KMS-11 (cell line): ENCODE data around the gene FLT3.
"Not testable (repeated sequence)": the region's sequence is repeated elsewhere in the genome, so short reads cannot be mapped to it uniquely, and the experiment has no call there.

Experiments used
- H2AFZ ChIP-seq: fragments of 200-600 bp; sonication (generic); 2 replicates; pipeline ENCODE4 v1.6.1; 2016; ENCODE audit warnings: antibody characterized with exemption, mixed run types, low read depth
- H3K27ac ChIP-seq: fragments of 200-600 bp; sonication (generic); 2 replicates; pipeline ENCODE4 v1.6.1; 2016; ENCODE audit warnings: mild to moderate bottlenecking, mixed run types
- H3K27me3 ChIP-seq: fragments of 200-600 bp; sonication (generic); 2 replicates; pipeline ENCODE4 v1.6.1; 2017; ENCODE audit warnings: mild to moderate bottlenecking, low read depth, mixed run types, moderate library complexity; ENCODE audit not compliant: insufficient read depth
- H3K36me3 ChIP-seq: fragments of 200-600 bp; sonication (generic); 2 replicates; pipeline ENCODE4 v1.6.1; 2017; ENCODE audit warnings: mild to moderate bottlenecking, mixed run types; ENCODE audit not compliant: insufficient read depth
- H3K4me1 ChIP-seq: fragments of 200-600 bp; sonication (generic); 2 replicates; pipeline ENCODE4 v1.6.1; 2016; ENCODE audit warnings: mild to moderate bottlenecking, low read depth, mixed run types; ENCODE audit not compliant: poor library complexity, severe bottlenecking
- H3K4me2 ChIP-seq: fragments of 200-600 bp; sonication (generic); 2 replicates; pipeline ENCODE4 v1.7.0; 2016; ENCODE audit warnings: mild to moderate bottlenecking, mixed run types
- H3K4me3 ChIP-seq: fragments of 200-600 bp; sonication (generic); IDR thresholded peaks from 2 replicates; pipeline ENCODE4 v1.6.1; 2017; ENCODE audit warnings: low read depth, low read length, mixed read lengths; ENCODE audit not compliant: insufficient read depth
- H3K79me2 ChIP-seq: fragments of 200-600 bp; sonication (generic); 2 replicates; pipeline ENCODE4 v1.6.1; 2016; ENCODE audit warnings: low read depth, mixed run types; ENCODE audit not compliant: insufficient read depth
- H3K9ac ChIP-seq: fragments of 200-600 bp; sonication (generic); 2 replicates; pipeline ENCODE4 v1.6.1; 2016; ENCODE audit warnings: mild to moderate bottlenecking, mixed run types
- H4K20me1 ChIP-seq: fragments of 200-600 bp; sonication (generic); 2 replicates; pipeline ENCODE4 v1.6.1; 2016; ENCODE audit warnings: mild to moderate bottlenecking, mixed run types; ENCODE audit not compliant: insufficient read depth
- CTCF ChIP-seq: fragments of 200-600 bp; sonication (generic); conservative IDR thresholded peaks from 2 replicates; pipeline ENCODE4 v1.6.1; 2017; ENCODE audit warnings: low read depth, mild to moderate bottlenecking, antibody characterized with exemption, low read length, moderate library complexity, mixed read lengths

The FLT3 gene

GRCh38 chr13:28097503-28097902 lies 2.9 kb downstream of the FLT3 start:
- no peaks in the 10 kb centered on the region for H4K20me1 ChIP-seq
- no peak for TF ChIP-seq CTCF
- no peak overlapping the region for H2AFZ ChIP-seq
- no peaks in the 10 kb centered on the region for H3K27me3 ChIP-seq
- no peak overlapping the region for H3K4me2 ChIP-seq
- no peak overlapping the region for H3K4me3 ChIP-seq
- H3K36me3 ChIP-seq: no peaks in the 10 kb centered on the region
- H3K4me1 ChIP-seq: no peaks in the 10 kb centered on the region
- H3K9ac ChIP-seq: no peak overlapping the region
- no peaks in the 10 kb centered on the region for H3K79me2 ChIP-seq
- no peak overlapping the region for H3K27ac ChIP-seq

- no peak overlapping the region for H3K27ac ChIP-seq
- no peak overlapping the region for H3K4me2 ChIP-seq
- TF ChIP-seq CTCF: no peak
- no peaks in the 10 kb centered on the region for H3K4me1 ChIP-seq
- no peaks in the 10 kb centered on the region for H3K27me3 ChIP-seq
- H2AFZ ChIP-seq: no peak overlapping the region
- H4K20me1 ChIP-seq: no peaks in the 10 kb centered on the region
- H3K79me2 ChIP-seq: no peaks in the 10 kb centered on the region
- H3K9ac ChIP-seq: no peak overlapping the region
- H3K36me3 ChIP-seq: no peaks in the 10 kb centered on the region
- H3K4me3 ChIP-seq: no peak overlapping the region
Observed at GRCh38 chr13:28094306-28094705, 6.1 kb downstream of the FLT3 start.

- TF ChIP-seq CTCF: no peak
- no peaks in the 10 kb centered on the region for H3K36me3 ChIP-seq
- no peak overlapping the region for H3K9ac ChIP-seq
- no peak overlapping the region for H2AFZ ChIP-seq
- no peak overlapping the region for H3K4me3 ChIP-seq
- no peaks in the 10 kb centered on the region for H3K4me1 ChIP-seq
- H3K27me3 ChIP-seq: no peaks in the 10 kb centered on the region
- H4K20me1 ChIP-seq: no peaks in the 10 kb centered on the region
- H3K79me2 ChIP-seq: no peaks in the 10 kb centered on the region
- no peak overlapping the region for H3K27ac ChIP-seq
- no peak overlapping the region for H3K4me2 ChIP-seq
Observed at GRCh38 chr13:28093881-28094280, 6.5 kb downstream of the FLT3 start.

- no peaks in the 10 kb centered on the region for H4K20me1 ChIP-seq
- H3K27me3 ChIP-seq: no peaks in the 10 kb centered on the region
- H3K9ac ChIP-seq: no peak overlapping the region
- H3K4me3 ChIP-seq: no peak overlapping the region
- H3K79me2 ChIP-seq: no peaks in the 10 kb centered on the region
- H2AFZ ChIP-seq: no peak overlapping the region
- no peaks in the 10 kb centered on the region for H3K4me1 ChIP-seq
- no peak overlapping the region for H3K4me2 ChIP-seq
- TF ChIP-seq CTCF: no peak
- no peaks in the 10 kb centered on the region for H3K36me3 ChIP-seq
- no peak overlapping the region for H3K27ac ChIP-seq
Observed at GRCh38 chr13:28092431-28092830, 7.9 kb downstream of the FLT3 start.

- Histone ChIP-seq H4K20me1 (no peaks in the 10 kb centered on the region), H3K4me1 (no peaks in the 10 kb centered on the region), H3K27me3 (no peaks in the 10 kb centered on the region), H2AFZ (no peak overlapping the region), H3K4me2 (no peak overlapping the region), H3K4me3 (no peak overlapping the region), H3K9ac (no peak overlapping the region), H3K27ac (no peak overlapping the region), H3K79me2 (no peaks in the 10 kb centered on the region), H3K36me3 (no peaks in the 10 kb centered on the region)
- no peak for TF ChIP-seq CTCF
Observed at GRCh38 chr13:28089065-28089464, 11.3 kb downstream of the FLT3 start.

- not testable (repeated sequence) for H3K27ac ChIP-seq, H3K9ac ChIP-seq, H3K4me2 ChIP-seq, H3K4me3 ChIP-seq, H4K20me1 ChIP-seq, H3K4me1 ChIP-seq, H3K27me3 ChIP-seq, H3K79me2 ChIP-seq, H2AFZ ChIP-seq, H3K36me3 ChIP-seq
Observed at GRCh38 chr13:28077820-28078219, 22.6 kb downstream of the FLT3 start.
